Superior temporal gyrus (tissue), 1 donor: ENCODE data around the gene UBE2Z.
A peak's percentile ranks its signal among the peaks of the same experiment; 100 is the strongest.
"Not testable (repeated sequence)": the region's sequence is repeated elsewhere in the genome, so short reads cannot be mapped to it uniquely, and the experiment has no call there.

Experiments used
- DNase-seq: peaks from one replicate; pipeline ENCODE4 v3.0.0-alpha.2; 2016; ENCODE audit errors: extremely low spot score

UBE2Z gene

GRCh38 chr17:48904428-48904827 is 3.8 kb upstream of the UBE2Z start:
- no peak for DNase-seq

GRCh38 chr17:48905987-48906515 is 2.2 kb upstream of the UBE2Z start:
- no peak for DNase-seq

GRCh38 chr17:48907713-48908046 is 527 bp upstream of the UBE2Z start:
- DNase-seq: no peak

GRCh38 chr17:48908853-48909394 is 717 bp downstream of the UBE2Z start:
- no peak for DNase-seq

GRCh38 chr17:48909783-48910182 is 1.6 kb downstream of the UBE2Z start:
- DNase-seq: no peak

GRCh38 chr17:48910370-48910769 is 2.2 kb downstream of the UBE2Z start:
- DNase-seq: peak; percentile 83

- no peak for DNase-seq
Measured at GRCh38 chr17:48912476-48912875, 4.3 kb downstream of the UBE2Z start.

GRCh38 chr17:48915459-48916282 is 7.5 kb downstream of the UBE2Z start:
- DNase-seq: no peak

GRCh38 chr17:48925251-48925990 is 17.2 kb downstream of the UBE2Z start:
- no peak for DNase-seq

- no peak for DNase-seq
Measured at GRCh38 chr17:48925991-48926342, 17.8 kb downstream of the UBE2Z start.

- DNase-seq: no peak
Measured at GRCh38 chr17:48927978-48928745, 20.0 kb downstream of the UBE2Z start.

- no peak for DNase-seq
Measured at GRCh38 chr17:48928876-48929811, 20.9 kb downstream of the UBE2Z start.

GRCh38 chr17:48929812-48930165 is 21.6 kb downstream of the UBE2Z start:
- no peak for DNase-seq

- DNase-seq: no peak
Measured at GRCh38 chr17:48930435-48930873, 22.2 kb downstream of the UBE2Z start.

- DNase-seq: no peak
Measured at GRCh38 chr17:48933035-48933434, 24.8 kb downstream of the UBE2Z start.

GRCh38 chr17:48944515-48945260 is 36.5 kb downstream of the UBE2Z start, which contains the start of gene SNF8:
SNF8 (minus strand) TSS chr17:48944842; CDS start chr17:48944734, 108 bp downstream.
- peak; percentile 93 for DNase-seq

- DNase-seq: not testable (repeated sequence)
Measured at GRCh38 chr17:48945261-48945651, 37.0 kb downstream of the UBE2Z start.

GRCh38 chr17:48951572-48951971 is 43.4 kb downstream of the UBE2Z start:
- no peak for DNase-seq

- no peak for DNase-seq
Measured at GRCh38 chr17:48952904-48953303, 44.7 kb downstream of the UBE2Z start.

- DNase-seq: no peak
Measured at GRCh38 chr17:48954300-48954755, 46.1 kb downstream of the UBE2Z start.
